GF-D8 (cell line): ENCODE measurements around the gene PDP2.

ENCODE experiments used
- DNase-seq: peaks from one replicate; lab custom pipeline; 2025; lab: John Stamatoyannopoulos, UW

PDP2 gene

DNA sequence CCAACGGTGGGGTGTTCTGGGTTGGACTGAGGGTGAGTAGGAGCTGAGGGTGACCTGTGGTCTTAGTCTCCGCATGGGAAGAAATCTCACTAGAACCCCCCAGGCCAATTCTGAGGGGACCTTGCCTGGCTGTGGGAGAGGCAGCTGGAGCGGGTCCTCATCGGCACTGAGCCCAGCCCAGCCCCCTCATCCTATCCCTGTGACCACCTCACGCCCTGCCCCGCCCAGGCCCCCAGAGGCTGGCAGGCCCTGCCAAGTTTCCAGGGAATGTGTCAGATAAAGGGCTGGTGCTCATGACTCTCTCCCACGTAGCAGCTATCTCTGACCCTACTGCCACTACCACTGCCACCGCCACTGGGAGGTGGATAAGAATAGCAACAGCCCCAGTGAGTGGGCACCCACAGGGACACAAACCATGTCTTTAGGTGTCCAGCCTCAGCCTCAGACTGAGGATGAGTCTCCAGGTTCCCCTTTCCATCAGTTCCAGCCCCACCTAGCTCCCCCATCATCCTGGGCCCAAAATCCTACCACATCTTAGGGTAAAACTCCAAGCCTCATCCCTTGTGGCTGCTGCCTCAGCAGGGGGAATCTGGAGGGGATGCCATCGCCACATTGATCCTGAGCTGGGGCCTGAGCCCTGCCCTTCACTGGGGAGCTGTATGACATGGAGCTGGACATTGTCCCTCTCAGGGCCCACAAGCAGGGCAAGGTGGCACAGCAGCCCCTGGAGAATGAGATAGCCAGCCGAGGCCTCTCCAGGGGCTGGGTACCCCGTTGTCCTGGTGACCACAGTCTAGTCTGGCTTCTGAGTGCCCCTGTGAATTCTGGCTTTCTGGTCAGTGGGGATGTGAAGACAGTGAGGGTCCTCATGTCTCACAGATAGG, 23.5 kb downstream of the PDP2 start:
- no peak for DNase-seq

DNA sequence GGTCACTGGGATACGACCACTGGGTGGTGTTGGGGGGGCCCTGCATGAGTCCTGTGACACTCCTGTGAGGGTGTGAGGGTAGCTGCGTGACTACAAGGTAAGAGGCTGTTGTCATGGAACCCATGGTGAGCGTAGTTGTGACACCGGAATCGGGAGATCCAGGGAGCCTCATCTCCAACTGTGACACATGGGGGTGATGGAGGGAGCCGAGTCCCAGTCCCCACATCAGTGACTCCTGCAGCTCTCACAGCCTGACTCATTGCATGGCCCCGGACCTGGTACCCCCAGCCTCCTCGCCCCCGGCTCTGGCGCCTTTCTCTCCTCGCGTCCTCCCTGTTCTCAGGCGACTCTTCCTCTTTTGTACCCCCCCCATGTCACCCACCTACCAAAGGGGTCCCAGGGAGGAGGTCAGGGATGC, 24.1 kb downstream of the PDP2 start:
- DNase-seq, result no peak

- no peak for DNase-seq
These were observed 24.7 kb downstream of the PDP2 start for GRCh38 chr16:66904846-66905632.

DNA sequence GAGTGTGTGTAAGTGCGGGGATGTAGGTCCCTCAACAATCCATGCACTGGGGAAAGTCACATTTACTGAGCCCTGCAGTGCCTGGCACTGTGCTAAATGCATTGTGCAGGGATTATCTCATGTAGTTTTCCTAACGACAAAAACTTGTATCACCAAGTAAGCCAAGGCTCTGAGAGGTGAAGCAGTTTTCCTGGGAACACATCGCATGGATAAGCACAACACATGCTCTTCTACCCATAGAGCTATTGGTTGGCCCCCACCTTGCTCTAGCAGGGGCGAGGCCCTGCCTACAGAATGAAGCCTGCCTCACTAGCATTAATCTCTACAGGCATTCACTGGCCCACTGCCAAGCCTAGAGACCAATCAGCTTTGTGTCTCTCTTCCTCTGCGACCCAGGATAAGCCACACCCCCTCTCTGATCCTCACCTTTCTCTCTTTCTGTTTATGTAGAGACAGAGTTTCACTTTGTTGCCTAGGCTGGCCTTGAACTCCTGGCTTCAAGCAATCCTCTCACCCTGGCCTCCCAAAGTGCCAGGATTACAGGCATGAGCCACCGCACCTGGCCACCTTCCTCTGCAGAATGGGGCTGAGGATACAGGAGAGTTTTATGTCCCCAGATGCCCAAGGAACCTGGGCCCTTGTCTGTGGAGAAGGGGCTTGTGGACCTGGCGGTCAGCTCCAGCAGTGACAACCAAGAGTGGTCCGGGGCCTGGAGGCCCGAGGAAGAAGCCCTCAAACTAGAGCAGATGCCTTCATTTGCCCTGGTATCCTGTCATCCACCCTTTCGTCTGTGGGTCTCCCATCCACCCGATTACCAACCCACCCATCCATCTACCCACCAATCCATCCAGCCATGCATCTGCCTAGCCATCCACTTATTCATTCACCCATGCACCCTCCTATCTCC, 25.6 kb downstream of the PDP2 start:
- DNase-seq, result no peak

DNA sequence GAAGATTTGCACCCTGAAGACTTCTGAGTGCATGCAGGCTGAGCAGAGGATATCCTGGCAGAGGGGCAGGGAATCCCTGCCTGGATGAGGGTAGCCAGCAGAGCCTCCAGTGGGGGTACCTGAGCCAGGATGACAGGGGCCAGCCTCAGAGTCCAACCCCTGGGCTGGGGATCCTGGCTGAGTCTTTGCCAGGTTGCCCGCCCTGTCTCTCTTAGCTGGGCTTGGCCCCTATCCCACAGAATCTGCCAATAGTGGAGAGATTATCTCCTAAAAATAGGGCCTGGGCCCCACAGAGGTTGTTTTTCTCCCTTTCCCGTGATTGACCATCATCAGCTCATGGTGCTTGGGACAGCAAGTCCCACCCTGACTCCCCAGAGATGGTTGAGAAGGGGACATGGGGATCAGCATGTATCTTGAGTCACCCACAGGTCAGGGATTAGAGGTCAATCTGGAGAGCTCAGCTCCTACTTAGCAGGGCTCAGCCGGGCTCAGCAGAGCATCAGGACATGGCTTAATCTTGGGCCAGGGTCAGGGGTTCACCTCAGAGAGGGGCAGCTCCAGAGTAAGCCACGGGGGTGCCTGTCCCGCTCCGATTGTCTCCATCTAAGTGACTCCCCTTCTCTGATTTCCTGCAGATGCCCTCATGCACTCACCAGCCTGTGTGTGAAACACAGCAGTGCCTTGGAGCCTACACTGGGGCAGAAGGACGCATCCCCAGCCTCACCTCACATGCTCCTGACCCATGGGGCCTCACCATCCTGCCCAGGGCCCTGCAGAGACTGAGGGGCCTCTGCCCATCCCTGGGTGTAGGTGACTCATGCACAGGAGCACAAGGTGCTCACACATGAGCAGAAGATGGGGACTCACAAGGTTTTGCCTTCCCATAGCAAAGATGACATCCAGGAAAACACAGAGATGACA, 26.9 kb downstream of the PDP2 start:
- no peak for DNase-seq

DNA sequence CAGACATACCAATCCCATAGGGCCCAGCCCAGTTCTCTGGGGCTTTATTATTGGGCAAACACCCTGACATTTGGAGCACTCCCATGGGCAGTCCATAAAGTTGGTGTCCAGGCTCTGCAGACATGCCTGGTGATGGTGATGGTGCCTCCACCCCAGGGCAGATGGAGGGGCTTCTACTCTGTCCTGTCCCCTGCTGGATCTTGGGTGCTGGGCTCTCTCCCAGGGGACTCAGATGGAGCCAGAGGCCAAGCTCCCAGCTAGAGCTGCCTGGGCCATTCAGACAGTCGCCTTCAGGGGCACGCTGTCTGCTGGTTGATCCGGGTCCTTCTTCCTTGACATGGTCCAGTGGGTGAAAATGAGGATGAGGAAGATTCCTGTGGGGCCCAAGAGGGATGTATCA, 27.8 kb downstream of the PDP2 start:
- no peak for DNase-seq

- DNase-seq, result no peak
These were observed 28.6 kb downstream of the PDP2 start for GRCh38 chr16:66908762-66909559.

DNA sequence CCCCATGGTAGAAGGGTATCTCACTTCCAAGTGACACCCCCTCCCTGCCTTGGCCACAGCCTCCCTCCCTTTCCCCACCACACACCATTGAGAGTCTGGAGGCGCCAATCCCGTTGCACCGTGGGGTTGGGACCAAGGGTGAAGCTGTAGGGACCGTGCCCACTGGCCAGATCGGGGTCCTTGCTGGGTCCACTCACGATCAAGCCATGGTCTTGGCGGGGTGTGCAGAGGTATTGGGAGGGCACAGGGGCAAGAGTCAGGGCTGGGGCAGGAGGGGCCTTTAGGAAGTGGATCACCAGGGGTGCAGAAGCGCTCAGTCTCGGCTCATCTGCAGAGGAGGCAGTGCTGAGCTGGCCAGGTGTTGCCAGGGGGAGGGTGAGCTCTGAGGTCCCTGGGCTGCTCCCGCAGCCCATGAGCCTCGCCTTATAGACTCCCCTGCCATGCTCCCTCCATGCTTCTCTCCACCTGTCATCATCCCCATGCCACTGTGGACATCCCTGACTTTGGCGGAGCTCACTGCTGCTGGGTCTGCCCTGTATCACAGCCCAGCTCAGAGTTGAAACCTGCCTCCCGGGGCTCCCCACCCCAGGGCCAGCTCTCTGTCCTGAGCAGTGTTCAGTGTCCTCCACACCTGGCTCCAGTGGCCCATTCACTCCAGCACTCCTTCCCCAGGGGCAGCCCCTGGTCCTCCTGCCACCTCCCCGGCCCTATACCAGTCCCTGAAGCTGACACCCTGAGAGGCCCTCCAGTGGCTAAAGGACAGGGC, 30.0 kb downstream of the PDP2 start:
- no peak for DNase-seq

GRCh38 chr16:66911112-66911511, 30.8 kb downstream of the PDP2 start:
- DNase-seq, result no peak

GRCh38 chr16:66911801-66912200, 31.5 kb downstream of the PDP2 start:
- DNase-seq, result no peak

DNA sequence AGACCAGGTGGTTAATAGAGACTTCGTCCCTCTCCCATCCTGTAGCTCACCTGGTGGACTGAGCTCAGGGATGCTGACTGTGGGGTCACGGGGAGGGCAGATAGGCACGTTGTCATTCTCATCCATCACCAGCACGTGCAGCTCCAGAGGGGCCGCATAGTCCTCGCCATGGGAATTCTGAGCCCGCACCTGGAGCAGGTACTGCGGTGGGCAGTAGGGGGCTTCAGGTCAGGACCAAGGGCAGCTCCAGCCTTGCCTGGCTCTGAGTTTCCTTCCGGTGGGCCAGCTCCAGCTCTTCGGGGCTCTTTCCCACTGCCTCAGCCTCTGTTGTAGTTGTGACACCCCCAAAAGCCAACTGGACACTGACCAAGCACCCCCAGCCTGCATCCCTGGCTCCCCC, 32.8 kb downstream of the PDP2 start:
- DNase-seq, result no peak

GRCh38 chr16:66913711-66914110, 33.4 kb downstream of the PDP2 start:
- DNase-seq, result no peak

DNA sequence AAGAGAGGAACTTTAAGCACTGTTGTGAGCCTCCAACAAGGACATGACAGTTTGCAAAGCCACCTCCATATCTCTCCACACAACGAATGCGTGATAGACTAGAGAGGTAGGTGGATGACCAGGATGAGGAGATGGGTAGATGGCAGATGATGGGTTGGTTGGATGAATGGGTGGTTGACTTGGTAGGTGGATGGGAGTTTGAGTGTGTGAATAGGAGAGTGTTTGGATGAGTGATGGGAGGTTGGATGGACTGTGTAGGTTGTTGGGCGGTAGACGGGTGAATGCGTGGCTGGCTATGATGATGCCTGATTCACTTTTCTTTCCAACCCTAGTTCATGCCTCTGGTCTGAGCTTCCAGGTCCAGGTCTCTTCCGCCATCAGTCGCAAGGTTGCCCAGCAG, 34.2 kb downstream of the PDP2 start:
- no peak for DNase-seq

- no peak for DNase-seq
These were observed 34.7 kb downstream of the PDP2 start for GRCh38 chr16:66915041-66915440.

DNA sequence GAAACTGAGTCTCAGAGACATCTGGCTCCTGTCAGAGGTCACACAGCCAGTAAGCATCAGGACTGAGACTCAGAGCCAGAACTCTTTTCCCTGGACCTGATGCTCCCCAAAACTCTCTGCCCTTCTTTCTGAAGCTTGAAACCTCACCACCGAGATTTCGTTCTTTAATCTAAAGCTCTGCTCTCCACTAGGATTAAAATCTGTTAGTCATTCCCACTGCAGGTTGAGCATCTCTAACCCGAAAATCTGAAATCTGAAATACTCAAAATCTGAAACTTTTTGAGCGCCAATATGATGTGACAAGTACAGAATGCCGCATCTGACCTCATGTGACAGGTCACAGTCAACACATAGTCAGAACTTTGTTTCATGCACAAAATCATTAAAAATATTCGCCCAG, 36.2 kb downstream of the PDP2 start:
- no peak for DNase-seq

DNA sequence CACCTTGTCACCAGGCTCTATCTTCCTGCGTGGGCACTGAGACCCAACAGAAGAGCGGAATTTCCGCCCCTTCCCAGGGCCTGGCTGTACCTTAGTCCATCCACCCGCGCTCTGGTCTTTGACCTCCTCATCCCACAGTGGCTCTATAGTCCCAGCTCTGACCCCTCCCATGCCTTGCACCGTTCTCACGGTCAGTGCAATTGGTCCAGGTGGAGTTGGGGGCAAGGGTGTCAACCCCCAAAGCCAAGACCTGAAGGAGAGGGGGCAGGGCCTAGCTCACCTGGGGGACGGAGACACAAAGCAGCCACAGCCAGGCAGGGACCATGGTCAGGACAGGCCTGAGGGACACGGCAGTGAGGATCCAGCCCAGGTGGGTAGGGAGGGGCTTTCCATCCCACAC, 37.4 kb downstream of the PDP2 start:
- DNase-seq, result no peak

DNA sequence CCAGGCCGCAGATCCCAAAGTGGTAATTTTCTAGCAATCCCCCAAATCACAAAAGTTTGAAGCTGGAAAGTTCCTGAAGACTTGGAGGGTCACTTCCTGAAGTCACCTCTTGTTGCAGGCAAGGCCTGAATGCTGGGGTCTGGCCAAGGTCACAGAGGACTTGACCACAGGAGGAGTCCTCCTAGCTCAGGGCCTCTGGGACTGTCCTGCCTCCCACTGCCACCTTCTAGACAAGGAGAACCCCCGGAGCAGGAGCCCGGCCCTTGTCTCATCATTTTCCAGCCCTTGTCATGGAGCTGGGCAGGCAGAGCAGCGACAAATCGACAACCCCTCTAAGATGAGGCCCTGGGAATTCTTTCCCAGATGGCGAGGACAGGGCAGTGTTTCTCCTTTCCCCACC, 38.0 kb downstream of the PDP2 start:
- no peak for DNase-seq

DNA sequence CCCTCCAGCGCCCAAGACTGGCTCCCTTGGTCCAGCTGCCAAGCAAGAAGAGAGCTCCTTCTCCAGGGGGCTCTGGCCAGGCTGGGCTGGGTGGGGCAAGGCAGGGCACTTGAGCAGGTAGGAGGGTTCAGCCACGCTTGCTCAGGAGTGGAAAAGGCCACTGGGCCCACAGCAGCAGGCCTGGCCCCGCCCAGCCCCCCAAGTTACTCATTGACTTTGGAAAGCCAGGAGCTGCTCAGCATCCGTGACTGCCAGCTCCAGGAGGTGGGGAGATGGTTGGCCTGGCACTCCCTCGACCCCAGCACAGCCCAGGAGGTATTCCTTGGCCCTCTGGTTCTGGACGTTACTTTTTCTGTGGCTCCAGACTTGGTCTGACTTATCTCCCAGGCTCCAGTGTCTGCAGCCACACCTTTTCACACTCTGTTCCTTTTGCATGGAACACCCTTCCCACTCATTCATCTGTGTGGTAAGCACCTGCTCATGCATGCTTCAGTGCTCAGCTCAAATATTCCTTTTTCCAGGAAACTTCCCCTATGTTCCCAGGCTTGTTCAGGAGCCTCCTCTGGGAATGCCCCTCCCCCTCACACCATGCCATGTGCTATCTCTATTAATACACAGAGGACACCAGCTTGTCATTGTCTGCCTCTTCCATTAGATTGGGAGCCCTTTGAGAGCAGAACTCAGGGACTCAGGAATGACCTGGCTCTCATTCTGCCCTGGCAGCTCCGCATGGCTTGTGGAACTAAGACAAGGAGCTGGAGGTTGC, 38.7 kb downstream of the PDP2 start, which contains the start of gene CDH16:
CDH16 (minus strand) TSS at position 83 of the 766 bp plus-strand sequence. CDS start 820 bp downstream, outside the sequence.
- no peak for DNase-seq
